Fibroblast of skin of right biceps (primary cell): ENCODE measurements around the gene HYDIN.

ENCODE experiments used
- DNase-seq: peaks from one replicate; pipeline ENCODE4 v3.0.0-alpha.2; 2013

Gene HYDIN

GRCh38 chr16:70758786-70759185, 471.7 kb downstream of the HYDIN start:
- DNase-seq: no peak
